ENCODE data around the gene CYP4F11. TPM values are rescaled to one million over a fixed set of nuclear protein-coding genes. Genes with fewer than 3 reads are reported as not detected.

The CYP4F11 gene
- polyA plus RNA-seq, 1 donor from 2014 or later: not detected

GRCh38 chr19:15977690-15978089 lies 43.4 kb upstream of the CYP4F11 start:
- no peaks in the 10 kb centered on the region for H3K79me2 ChIP-seq (replicated peaks; ENCODE audit: insufficient read depth, low read length)
- peaks cover 4% of the 10 kb centered on the region for H3K9me3 ChIP-seq (ENCODE audit: low read length)
- TF ChIP-seq POLR2AphosphoS5 (IDR thresholded peaks at IDR 0.05) (no peak), SMC3 (conservative IDR thresholded peaks at IDR 0.05; ENCODE audit: poor library complexity) (no peak), EZH2 (IDR thresholded peaks at IDR 0.05; ENCODE audit: borderline replicate concordance, insufficient read depth, low read length, poor library complexity, severe bottlenecking) (no peak), EP300 (conservative IDR thresholded peaks at IDR 0.05; ENCODE audit: poor library complexity, severe bottlenecking) (no peak), TAF1 (IDR thresholded peaks at IDR 0.05; ENCODE audit: low read depth) (no peak), MXI1 (conservative IDR thresholded peaks at IDR 0.05; ENCODE audit: poor library complexity, severe bottlenecking) (no peak), RAD21 (conservative IDR thresholded peaks at IDR 0.05) (no peak)
- TF ChIP-seq, protein P1, sequence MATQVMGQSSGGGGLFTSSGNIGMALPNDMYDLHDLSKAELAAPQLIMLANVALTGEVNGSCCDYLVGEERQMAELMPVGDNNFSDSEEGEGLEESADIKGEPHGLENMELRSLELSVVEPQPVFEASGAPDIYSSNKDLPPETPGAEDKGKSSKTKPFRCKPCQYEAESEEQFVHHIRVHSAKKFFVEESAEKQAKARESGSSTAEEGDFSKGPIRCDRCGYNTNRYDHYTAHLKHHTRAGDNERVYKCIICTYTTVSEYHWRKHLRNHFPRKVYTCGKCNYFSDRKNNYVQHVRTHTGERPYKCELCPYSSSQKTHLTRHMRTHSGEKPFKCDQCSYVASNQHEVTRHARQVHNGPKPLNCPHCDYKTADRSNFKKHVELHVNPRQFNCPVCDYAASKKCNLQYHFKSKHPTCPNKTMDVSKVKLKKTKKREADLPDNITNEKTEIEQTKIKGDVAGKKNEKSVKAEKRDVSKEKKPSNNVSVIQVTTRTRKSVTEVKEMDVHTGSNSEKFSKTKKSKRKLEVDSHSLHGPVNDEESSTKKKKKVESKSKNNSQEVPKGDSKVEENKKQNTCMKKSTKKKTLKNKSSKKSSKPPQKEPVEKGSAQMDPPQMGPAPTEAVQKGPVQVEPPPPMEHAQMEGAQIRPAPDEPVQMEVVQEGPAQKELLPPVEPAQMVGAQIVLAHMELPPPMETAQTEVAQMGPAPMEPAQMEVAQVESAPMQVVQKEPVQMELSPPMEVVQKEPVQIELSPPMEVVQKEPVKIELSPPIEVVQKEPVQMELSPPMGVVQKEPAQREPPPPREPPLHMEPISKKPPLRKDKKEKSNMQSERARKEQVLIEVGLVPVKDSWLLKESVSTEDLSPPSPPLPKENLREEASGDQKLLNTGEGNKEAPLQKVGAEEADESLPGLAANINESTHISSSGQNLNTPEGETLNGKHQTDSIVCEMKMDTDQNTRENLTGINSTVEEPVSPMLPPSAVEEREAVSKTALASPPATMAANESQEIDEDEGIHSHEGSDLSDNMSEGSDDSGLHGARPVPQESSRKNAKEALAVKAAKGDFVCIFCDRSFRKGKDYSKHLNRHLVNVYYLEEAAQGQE (IDR thresholded peaks at IDR 0.05; ENCODE audit: borderline replicate concordance): no peak
- TF ChIP-seq, protein P2, sequence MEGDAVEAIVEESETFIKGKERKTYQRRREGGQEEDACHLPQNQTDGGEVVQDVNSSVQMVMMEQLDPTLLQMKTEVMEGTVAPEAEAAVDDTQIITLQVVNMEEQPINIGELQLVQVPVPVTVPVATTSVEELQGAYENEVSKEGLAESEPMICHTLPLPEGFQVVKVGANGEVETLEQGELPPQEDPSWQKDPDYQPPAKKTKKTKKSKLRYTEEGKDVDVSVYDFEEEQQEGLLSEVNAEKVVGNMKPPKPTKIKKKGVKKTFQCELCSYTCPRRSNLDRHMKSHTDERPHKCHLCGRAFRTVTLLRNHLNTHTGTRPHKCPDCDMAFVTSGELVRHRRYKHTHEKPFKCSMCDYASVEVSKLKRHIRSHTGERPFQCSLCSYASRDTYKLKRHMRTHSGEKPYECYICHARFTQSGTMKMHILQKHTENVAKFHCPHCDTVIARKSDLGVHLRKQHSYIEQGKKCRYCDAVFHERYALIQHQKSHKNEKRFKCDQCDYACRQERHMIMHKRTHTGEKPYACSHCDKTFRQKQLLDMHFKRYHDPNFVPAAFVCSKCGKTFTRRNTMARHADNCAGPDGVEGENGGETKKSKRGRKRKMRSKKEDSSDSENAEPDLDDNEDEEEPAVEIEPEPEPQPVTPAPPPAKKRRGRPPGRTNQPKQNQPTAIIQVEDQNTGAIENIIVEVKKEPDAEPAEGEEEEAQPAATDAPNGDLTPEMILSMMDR (IDR thresholded peaks at IDR 0.05; ENCODE audit: poor library complexity, severe bottlenecking): no peak
- H3K36me3 ChIP-seq (ENCODE audit: insufficient read depth, low read length): no peaks in the 10 kb centered on the region
- H3K9me2 ChIP-seq (ENCODE audit: insufficient read depth, low read length): no peaks in the 10 kb centered on the region
- no peak overlapping the region for H2AFZ ChIP-seq (ENCODE audit: low read depth, low read length)
- no peak overlapping the region for H3K4me2 ChIP-seq (ENCODE audit: low read length)
- H3K9ac ChIP-seq (ENCODE audit: low read length): no peak overlapping the region
- no peaks in the 10 kb centered on the region for H3F3A ChIP-seq (ENCODE audit: insufficient read depth, low read length, poor library complexity, severe bottlenecking)
- no peaks in the 10 kb centered on the region for H3K27me3 ChIP-seq (ENCODE audit: insufficient read depth, low read depth, low read length)
- H3K4me3 ChIP-seq (ENCODE audit: low read length): no peak overlapping the region
- H3K27ac ChIP-seq (ENCODE audit: low read length): no peak overlapping the region
- H4K20me1 ChIP-seq (ENCODE audit: insufficient read depth): no peaks in the 10 kb centered on the region

DNA sequence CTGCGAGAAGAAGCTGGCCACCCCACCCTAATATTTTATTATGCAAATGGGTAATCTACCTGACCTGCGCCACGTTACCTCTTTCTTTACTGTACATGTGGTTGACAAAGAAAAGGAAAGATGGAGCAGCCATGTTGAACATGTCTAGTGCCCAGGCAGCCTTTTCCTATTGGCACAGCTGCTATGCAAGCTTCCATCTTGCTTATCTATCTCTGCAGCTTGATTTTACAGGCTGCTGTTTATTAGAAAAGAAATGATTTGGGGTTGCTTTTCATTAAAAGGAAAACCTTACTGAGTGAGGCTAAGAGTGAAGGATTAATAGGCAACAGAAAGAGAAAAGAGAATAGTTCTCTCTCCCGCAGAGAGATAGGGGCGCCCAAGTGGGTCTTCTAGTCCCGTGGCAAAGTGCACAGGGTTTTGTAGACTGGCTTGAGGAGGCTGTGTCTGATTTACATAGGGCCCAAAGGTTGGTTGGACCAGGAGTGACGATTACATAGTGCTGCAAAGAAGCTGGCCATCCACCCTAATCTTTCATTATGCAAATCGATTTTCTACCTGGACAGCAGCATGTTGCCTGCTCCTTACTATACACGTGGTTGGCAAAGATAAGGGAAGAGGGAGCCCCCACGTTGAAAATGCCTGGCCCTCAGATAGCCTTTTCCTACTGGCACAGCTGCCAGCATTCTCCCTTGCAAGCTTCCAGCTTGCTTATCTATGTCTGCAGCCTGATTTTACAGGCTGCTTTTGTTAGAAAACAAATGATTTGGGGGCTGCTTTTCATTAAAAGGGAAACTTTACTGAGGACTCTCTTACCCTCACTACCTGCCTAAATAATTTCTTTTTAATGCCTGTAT lies 42.7 kb upstream of the CYP4F11 start:
- H3K9me2 ChIP-seq (ENCODE audit: insufficient read depth, low read length): no peaks in the 10 kb centered on the region
- H3K27ac ChIP-seq (ENCODE audit: low read length): no peak overlapping the region
- H3K36me3 ChIP-seq (ENCODE audit: insufficient read depth, low read length): no peaks in the 10 kb centered on the region
- no peak overlapping the region for H3K4me3 ChIP-seq (ENCODE audit: low read length)
- TF ChIP-seq, protein P1 (IDR thresholded peaks at IDR 0.05; ENCODE audit: borderline replicate concordance): no peak
- no peak for TF ChIP-seq EZH2 (IDR thresholded peaks at IDR 0.05; ENCODE audit: borderline replicate concordance, insufficient read depth, low read length, poor library complexity, severe bottlenecking)
- TF ChIP-seq MXI1 (conservative IDR thresholded peaks at IDR 0.05; ENCODE audit: poor library complexity, severe bottlenecking): no peak
- no peak for TF ChIP-seq EP300 (conservative IDR thresholded peaks at IDR 0.05; ENCODE audit: poor library complexity, severe bottlenecking)
- no peak for TF ChIP-seq SMC3 (conservative IDR thresholded peaks at IDR 0.05; ENCODE audit: poor library complexity)
- no peak for TF ChIP-seq POLR2AphosphoS5 (IDR thresholded peaks at IDR 0.05)
- no peak for TF ChIP-seq TAF1 (IDR thresholded peaks at IDR 0.05; ENCODE audit: low read depth)
- TF ChIP-seq, protein P2 (IDR thresholded peaks at IDR 0.05; ENCODE audit: poor library complexity, severe bottlenecking): no peak
- no peak for TF ChIP-seq RAD21 (conservative IDR thresholded peaks at IDR 0.05)
- no peaks in the 10 kb centered on the region for H4K20me1 ChIP-seq (ENCODE audit: insufficient read depth)
- H3F3A ChIP-seq (ENCODE audit: insufficient read depth, low read length, poor library complexity, severe bottlenecking): no peaks in the 10 kb centered on the region
- H2AFZ ChIP-seq (ENCODE audit: low read depth, low read length): no peak overlapping the region
- peaks cover 4% of the 10 kb centered on the region for H3K9me3 ChIP-seq (ENCODE audit: low read length)
- H3K79me2 ChIP-seq (replicated peaks; ENCODE audit: insufficient read depth, low read length): no peaks in the 10 kb centered on the region
- no peak overlapping the region for H3K4me2 ChIP-seq (ENCODE audit: low read length)
- no peaks in the 10 kb centered on the region for H3K27me3 ChIP-seq (ENCODE audit: insufficient read depth, low read depth, low read length)
- no peak overlapping the region for H3K9ac ChIP-seq (ENCODE audit: low read length)

All from neural cell (in vitro differentiated cells).